Measurements from ENCODE around the gene CCDC187. TPM values are rescaled to one million over a fixed set of nuclear protein-coding genes. Genes with fewer than 3 reads are reported as not detected.
A peak's percentile ranks its signal among the peaks of the same experiment; 100 is the strongest.

The CCDC187 gene
- total RNA-seq, 1 experiment from 2014 or later: 0.04 TPM

GRCh38 chr9:136255896-136256890 is 47.7 kb downstream of the CCDC187 start (continued):
- TF ChIP-seq ARID4B (CRISPR knock-in tag; IDR thresholded peaks at IDR 0.05; ENCODE audit: borderline replicate concordance): no peak
- no peak for TF ChIP-seq E2F1 (CRISPR knock-in tag; IDR thresholded peaks at IDR 0.05)
- TF ChIP-seq, protein P1, sequence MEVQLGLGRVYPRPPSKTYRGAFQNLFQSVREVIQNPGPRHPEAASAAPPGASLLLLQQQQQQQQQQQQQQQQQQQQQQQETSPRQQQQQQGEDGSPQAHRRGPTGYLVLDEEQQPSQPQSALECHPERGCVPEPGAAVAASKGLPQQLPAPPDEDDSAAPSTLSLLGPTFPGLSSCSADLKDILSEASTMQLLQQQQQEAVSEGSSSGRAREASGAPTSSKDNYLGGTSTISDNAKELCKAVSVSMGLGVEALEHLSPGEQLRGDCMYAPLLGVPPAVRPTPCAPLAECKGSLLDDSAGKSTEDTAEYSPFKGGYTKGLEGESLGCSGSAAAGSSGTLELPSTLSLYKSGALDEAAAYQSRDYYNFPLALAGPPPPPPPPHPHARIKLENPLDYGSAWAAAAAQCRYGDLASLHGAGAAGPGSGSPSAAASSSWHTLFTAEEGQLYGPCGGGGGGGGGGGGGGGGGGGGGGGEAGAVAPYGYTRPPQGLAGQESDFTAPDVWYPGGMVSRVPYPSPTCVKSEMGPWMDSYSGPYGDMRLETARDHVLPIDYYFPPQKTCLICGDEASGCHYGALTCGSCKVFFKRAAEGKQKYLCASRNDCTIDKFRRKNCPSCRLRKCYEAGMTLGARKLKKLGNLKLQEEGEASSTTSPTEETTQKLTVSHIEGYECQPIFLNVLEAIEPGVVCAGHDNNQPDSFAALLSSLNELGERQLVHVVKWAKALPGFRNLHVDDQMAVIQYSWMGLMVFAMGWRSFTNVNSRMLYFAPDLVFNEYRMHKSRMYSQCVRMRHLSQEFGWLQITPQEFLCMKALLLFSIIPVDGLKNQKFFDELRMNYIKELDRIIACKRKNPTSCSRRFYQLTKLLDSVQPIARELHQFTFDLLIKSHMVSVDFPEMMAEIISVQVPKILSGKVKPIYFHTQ (CRISPR knock-in tag; IDR thresholded peaks at IDR 0.05): no peak
- TF ChIP-seq, protein P2, sequence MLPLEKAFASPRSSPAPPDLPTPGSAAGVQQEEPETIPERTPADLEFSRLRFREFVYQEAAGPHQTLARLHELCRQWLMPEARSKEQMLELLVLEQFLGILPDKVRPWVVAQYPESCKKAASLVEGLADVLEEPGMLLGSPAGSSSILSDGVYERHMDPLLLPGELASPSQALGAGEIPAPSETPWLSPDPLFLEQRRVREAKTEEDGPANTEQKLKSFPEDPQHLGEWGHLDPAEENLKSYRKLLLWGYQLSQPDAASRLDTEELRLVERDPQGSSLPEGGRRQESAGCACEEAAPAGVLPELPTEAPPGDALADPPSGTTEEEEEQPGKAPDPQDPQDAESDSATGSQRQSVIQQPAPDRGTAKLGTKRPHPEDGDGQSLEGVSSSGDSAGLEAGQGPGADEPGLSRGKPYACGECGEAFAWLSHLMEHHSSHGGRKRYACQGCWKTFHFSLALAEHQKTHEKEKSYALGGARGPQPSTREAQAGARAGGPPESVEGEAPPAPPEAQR (CRISPR knock-in tag; IDR thresholded peaks at IDR 0.05): no peak
- TF ChIP-seq, protein P3, sequence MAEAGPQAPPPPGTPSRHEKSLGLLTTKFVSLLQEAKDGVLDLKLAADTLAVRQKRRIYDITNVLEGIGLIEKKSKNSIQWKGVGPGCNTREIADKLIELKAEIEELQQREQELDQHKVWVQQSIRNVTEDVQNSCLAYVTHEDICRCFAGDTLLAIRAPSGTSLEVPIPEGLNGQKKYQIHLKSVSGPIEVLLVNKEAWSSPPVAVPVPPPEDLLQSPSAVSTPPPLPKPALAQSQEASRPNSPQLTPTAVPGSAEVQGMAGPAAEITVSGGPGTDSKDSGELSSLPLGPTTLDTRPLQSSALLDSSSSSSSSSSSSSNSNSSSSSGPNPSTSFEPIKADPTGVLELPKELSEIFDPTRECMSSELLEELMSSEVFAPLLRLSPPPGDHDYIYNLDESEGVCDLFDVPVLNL (CRISPR knock-in tag; IDR thresholded peaks at IDR 0.05; ENCODE audit: borderline replicate concordance, low read depth): no peak
- TF ChIP-seq ZNF138 (CRISPR knock-in tag; conservative IDR thresholded peaks at IDR 0.05): no peak
- no peak for TF ChIP-seq ZBTB21 (CRISPR knock-in tag; IDR thresholded peaks at IDR 0.05; ENCODE audit: borderline replicate concordance)
- TF ChIP-seq MLX (CRISPR knock-in tag; IDR thresholded peaks at IDR 0.05): no peak
- TF ChIP-seq MXD4 (CRISPR knock-in tag; IDR thresholded peaks at IDR 0.05; ENCODE audit: borderline replicate concordance): no peak
- TF ChIP-seq JUN (CRISPR knock-in tag; IDR thresholded peaks at IDR 0.05): no peak

- TF ChIP-seq ZBTB43 (CRISPR knock-in tag; IDR thresholded peaks at IDR 0.05) (no peak), FOXP1 (CRISPR knock-in tag; IDR thresholded peaks at IDR 0.05; ENCODE audit: borderline replicate concordance) (0 out of 2 replicates have a peak, but pooled peaks have one; percentile 6), TCF7 (CRISPR knock-in tag; IDR thresholded peaks at IDR 0.05; ENCODE audit: low read depth) (no peak), ZNF232 (CRISPR knock-in tag; IDR thresholded peaks at IDR 0.05) (no peak)
- Mint-ChIP-seq H3K4me1 (no peaks in the 10 kb centered on the region), H3K27me3 (ENCODE audit: low read depth) (no peaks in the 10 kb centered on the region), H3K27ac (no peak overlapping the region), H3K36me3 (no peaks in the 10 kb centered on the region), H3K4me3 (no peak overlapping the region), H3K9me3 (no peaks in the 10 kb centered on the region)
- no peak for ATAC-seq
- POLR2A ChIA-PET: no interaction called here
- no peak for DNase-seq (ENCODE audit: low spot score)
- CTCF ChIA-PET: interaction anchor here (1.0 to 3.8 kb wide), 2 partner anchors 13 to 117 kb away, joined by 6 to 18 read pairs; no protein-coding TSS in a partner anchor
These were observed 48.7 kb downstream of the CCDC187 start for GRCh38 chr9:136255166-136255538.
